Measurements from ENCODE around the gene MYO15B.
A peak's percentile ranks its signal among the peaks of the same experiment; 100 is the strongest.

MYO15B gene

GRCh38 chr17:75666959-75667790 is 79.6 kb downstream of the MYO15B start, which contains the start of the genes RECQL5 and SAP30BP:
TSS of gene RECQL5 (minus strand) at chr17:75667154. CDS start at chr17:75666557, 597 bp downstream.
TSS of gene SAP30BP (plus strand) at chr17:75667338. CDS start at chr17:75667373, 35 bp downstream.
- DNase-seq, result peak; percentile 98

GRCh38 chr17:75667825-75668224 is 80.2 kb downstream of the MYO15B start:
- DNase-seq, result no peak

- no peak for DNase-seq
Measured at GRCh38 chr17:75668489-75668888, 80.9 kb downstream of the MYO15B start.

- no peak for DNase-seq
Measured at GRCh38 chr17:75670868-75671267, 83.3 kb downstream of the MYO15B start.

- DNase-seq, result no peak
Measured at GRCh38 chr17:75672011-75672410, 84.4 kb downstream of the MYO15B start.

GRCh38 chr17:75673487-75673886 is 85.9 kb downstream of the MYO15B start:
- DNase-seq, result no peak
